Activated CD4-positive, CD25-positive, alpha-beta regulatory T cell treated with anti-CD3 and anti-CD28 coated beads, Interleukin-2, amount 50 U/mL, for 72 hours (primary cell): Measurements from ENCODE around the gene ABCA6.
"Not testable (repeated sequence)": the region's sequence is repeated elsewhere in the genome, so short reads cannot be mapped to it uniquely, and the experiment has no call there.

Experiments
- DNase-seq: peaks from one replicate; pipeline ENCODE4 v3.0.0; 2021

Gene ABCA6

GRCh38 chr17:69141431-69142174, at the start of gene ABCA6:
Gene ABCA6 (minus strand): TSS chr17:69141895. CDS start chr17:69140703, 1,192 bp downstream.
- no peak for DNase-seq

GRCh38 chr17:69188796-69189195, 47.1 kb upstream of the ABCA6 start:
- DNase-seq = no peak

GRCh38 chr17:69188064-69188463, 46.4 kb upstream of the ABCA6 start:
- DNase-seq = no peak

- no peak for DNase-seq
Observed at GRCh38 chr17:69187294-69187693, 45.6 kb upstream of the ABCA6 start.

- no peak for DNase-seq
Observed at GRCh38 chr17:69179227-69179952, 37.7 kb upstream of the ABCA6 start.

- DNase-seq = no peak
Observed at GRCh38 chr17:69176457-69176795, 34.7 kb upstream of the ABCA6 start.

GRCh38 chr17:69175625-69176456, 34.1 kb upstream of the ABCA6 start:
- DNase-seq = no peak

GRCh38 chr17:69175262-69175624, 33.5 kb upstream of the ABCA6 start:
- DNase-seq = no peak

- no peak for DNase-seq
Observed at GRCh38 chr17:69173118-69173517, 31.4 kb upstream of the ABCA6 start.

GRCh38 chr17:69170377-69170776, 28.7 kb upstream of the ABCA6 start:
- no peak for DNase-seq

- DNase-seq = not testable (repeated sequence)
Observed at GRCh38 chr17:69168642-69169041, 26.9 kb upstream of the ABCA6 start.

- no peak for DNase-seq
Observed at GRCh38 chr17:69166957-69167356, 25.3 kb upstream of the ABCA6 start.

GRCh38 chr17:69164206-69164605, 22.5 kb upstream of the ABCA6 start:
- no peak for DNase-seq

GRCh38 chr17:69159418-69159817, 17.7 kb upstream of the ABCA6 start:
- no peak for DNase-seq

- DNase-seq = no peak
Observed at GRCh38 chr17:69154267-69154666, 12.6 kb upstream of the ABCA6 start.

- no peak for DNase-seq
Observed at GRCh38 chr17:69150333-69150732, 8.6 kb upstream of the ABCA6 start.

- no peak for DNase-seq
Observed at GRCh38 chr17:69147460-69147859, 5.8 kb upstream of the ABCA6 start.

- no peak for DNase-seq
Observed at GRCh38 chr17:69144331-69145255, 2.9 kb upstream of the ABCA6 start.

- DNase-seq = no peak
Observed at GRCh38 chr17:69143683-69144231, 2.1 kb upstream of the ABCA6 start.

GRCh38 chr17:69143151-69143550, 1.5 kb upstream of the ABCA6 start:
- no peak for DNase-seq

GRCh38 chr17:69142175-69142802, 594 bp upstream of the ABCA6 start:
- DNase-seq = no peak

GRCh38 chr17:69134112-69134511, 7.6 kb downstream of the ABCA6 start:
- DNase-seq = no peak
